Loucy (cell line): ENCODE results near the gene MCF2L2.

ENCODE experiments used
- H2AFZ ChIP-seq: fragments of 200-600 bp; sonication (generic); 2 replicates; pipeline ENCODE4 v1.6.0; 2016; ENCODE audit warnings: antibody characterized with exemption, mild to moderate bottlenecking, low read length, moderate library complexity
- H3F3A ChIP-seq: fragments of 200-600 bp; 2 replicates; pipeline ENCODE4 v1.6.0; 2016; ENCODE audit warnings: antibody characterized with exemption, low read depth, mild to moderate bottlenecking
- H3K27me3 ChIP-seq: fragments of 200-600 bp; sonication (generic); 2 replicates; pipeline ENCODE4 v1.6.1; 2014; ENCODE audit warnings: low read length, mild to moderate bottlenecking; ENCODE audit not compliant: insufficient read depth, poor library complexity, severe bottlenecking
- H3K36me3 ChIP-seq: fragments of 200-600 bp; sonication (generic); 2 replicates; pipeline ENCODE4 v1.6.1; 2016; ENCODE audit warnings: low read length; ENCODE audit not compliant: insufficient read depth
- H3K4me1 ChIP-seq: fragments of 200-600 bp; sonication (generic); 2 replicates; pipeline ENCODE4 v1.5.1; 2014; ENCODE audit warnings: low read length, mild to moderate bottlenecking; ENCODE audit not compliant: insufficient read depth, poor library complexity, severe bottlenecking
- H3K4me2 ChIP-seq: fragments of 200-600 bp; sonication (generic); 2 replicates; pipeline ENCODE4 v1.6.0; 2014; ENCODE audit warnings: antibody characterized with exemption, low read length, low read depth, mild to moderate bottlenecking; ENCODE audit not compliant: poor library complexity, severe bottlenecking
- H3K4me3 ChIP-seq: fragments of 200-600 bp; sonication (generic); 2 replicates; pipeline ENCODE4 v1.5.1; 2014; ENCODE audit warnings: low read length, mild to moderate bottlenecking, mixed read lengths; ENCODE audit not compliant: poor library complexity, severe bottlenecking
- H3K79me2 ChIP-seq: fragments of 200-600 bp; sonication (generic); 2 replicates; pipeline ENCODE4 v1.6.1; 2014; ENCODE audit warnings: low read length; ENCODE audit not compliant: insufficient read depth
- H3K9ac ChIP-seq: fragments of 200-600 bp; sonication (generic); 2 replicates; pipeline ENCODE4 v1.6.0; 2014; ENCODE audit warnings: mild to moderate bottlenecking, low read depth, low read length, moderate library complexity; ENCODE audit not compliant: poor library complexity, severe bottlenecking
- H3K9me2 ChIP-seq: fragments of 200-600 bp; sonication (generic); replicated peaks from 2 replicates; pipeline ENCODE4 v1.6.1; 2016; ENCODE audit warnings: low read depth, low read length, mixed read lengths
- H3K9me3 ChIP-seq: fragments of 200-600 bp; sonication (generic); 2 replicates; pipeline ENCODE4 v1.6.1; 2014; ENCODE audit warnings: mild to moderate bottlenecking, antibody characterized with exemption, low read length, low read depth; ENCODE audit not compliant: insufficient read depth
- H4K20me1 ChIP-seq: fragments of 200-600 bp; sonication (generic); 2 replicates; pipeline ENCODE4 v1.6.0; 2014; ENCODE audit warnings: antibody characterized with exemption, low read length, mild to moderate bottlenecking; ENCODE audit not compliant: insufficient read depth, poor library complexity, severe bottlenecking
- EZH2phosphoT487 ChIP-seq: fragments of 200-600 bp; IDR thresholded peaks from 2 replicates; pipeline ENCODE4 v1.6.1; 2018; ENCODE audit warnings: antibody characterized with exemption, mild to moderate bottlenecking, moderate library complexity, borderline replicate concordance
- TF ChIP-seq, protein P1 (sequence below): fragments of 200-600 bp; sonication (generic); conservative IDR thresholded peaks from 2 replicates; pipeline ENCODE4 v1.5.1; 2014; ENCODE audit warnings: mild to moderate bottlenecking, antibody characterized with exemption, low read length

The MCF2L2 gene

DNA sequence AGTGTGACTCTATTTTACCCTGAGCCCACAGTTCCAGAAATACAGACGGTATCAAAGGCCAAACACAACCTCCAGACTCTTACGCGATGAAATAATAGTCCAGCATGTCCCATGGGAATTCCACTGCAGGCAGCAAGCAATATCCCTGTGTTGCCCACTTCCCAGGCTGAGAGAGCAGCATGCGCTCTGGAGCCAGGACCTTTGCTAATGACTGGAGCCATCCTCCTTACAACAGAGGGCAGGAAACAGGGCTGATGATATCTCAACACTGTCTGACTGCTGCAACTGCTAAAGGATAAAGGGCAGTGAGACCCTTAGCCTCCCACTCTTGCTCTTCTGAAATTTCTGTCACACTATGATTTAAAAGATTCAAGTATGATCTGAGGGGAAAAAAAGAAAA, 34.8 kb downstream of the MCF2L2 start:
- no peak for TF ChIP-seq EZH2phosphoT487
- TF ChIP-seq, protein P1, sequence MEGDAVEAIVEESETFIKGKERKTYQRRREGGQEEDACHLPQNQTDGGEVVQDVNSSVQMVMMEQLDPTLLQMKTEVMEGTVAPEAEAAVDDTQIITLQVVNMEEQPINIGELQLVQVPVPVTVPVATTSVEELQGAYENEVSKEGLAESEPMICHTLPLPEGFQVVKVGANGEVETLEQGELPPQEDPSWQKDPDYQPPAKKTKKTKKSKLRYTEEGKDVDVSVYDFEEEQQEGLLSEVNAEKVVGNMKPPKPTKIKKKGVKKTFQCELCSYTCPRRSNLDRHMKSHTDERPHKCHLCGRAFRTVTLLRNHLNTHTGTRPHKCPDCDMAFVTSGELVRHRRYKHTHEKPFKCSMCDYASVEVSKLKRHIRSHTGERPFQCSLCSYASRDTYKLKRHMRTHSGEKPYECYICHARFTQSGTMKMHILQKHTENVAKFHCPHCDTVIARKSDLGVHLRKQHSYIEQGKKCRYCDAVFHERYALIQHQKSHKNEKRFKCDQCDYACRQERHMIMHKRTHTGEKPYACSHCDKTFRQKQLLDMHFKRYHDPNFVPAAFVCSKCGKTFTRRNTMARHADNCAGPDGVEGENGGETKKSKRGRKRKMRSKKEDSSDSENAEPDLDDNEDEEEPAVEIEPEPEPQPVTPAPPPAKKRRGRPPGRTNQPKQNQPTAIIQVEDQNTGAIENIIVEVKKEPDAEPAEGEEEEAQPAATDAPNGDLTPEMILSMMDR: no peak
- Histone ChIP-seq H3F3A (no peaks in the 10 kb centered on the region), H3K79me2 (no peaks in the 10 kb centered on the region)

GRCh38 chr3:183392186-183393034, 36.0 kb downstream of the MCF2L2 start:
- Histone ChIP-seq H3K36me3 (no peaks in the 10 kb centered on the region), H4K20me1 (no peaks in the 10 kb centered on the region), H3K9me3 (no peaks in the 10 kb centered on the region), H3K4me3 (no peak overlapping the region), H3K27me3 (no peaks in the 10 kb centered on the region), H3K9ac (no peak overlapping the region), H3K9me2 (no peaks in the 10 kb centered on the region), H3F3A (no peaks in the 10 kb centered on the region), H3K4me2 (no peak overlapping the region), H3K4me1 (peaks cover 21% of the 10 kb centered on the region), H2AFZ (no peak overlapping the region), H3K79me2 (no peaks in the 10 kb centered on the region)
- TF ChIP-seq EZH2phosphoT487: no peak
- TF ChIP-seq, protein P1: no peak

More for the DNA sequence above, 34.8 kb downstream of the MCF2L2 start:
- no peak overlapping the region for H3K4me2 ChIP-seq
- no peaks in the 10 kb centered on the region for H3K9me2 ChIP-seq
- H3K4me1 ChIP-seq: peaks cover 21% of the 10 kb centered on the region
- H3K9ac ChIP-seq: no peak overlapping the region
- no peaks in the 10 kb centered on the region for H4K20me1 ChIP-seq
- H3K36me3 ChIP-seq: no peaks in the 10 kb centered on the region
- no peaks in the 10 kb centered on the region for H3K9me3 ChIP-seq
- no peak overlapping the region for H2AFZ ChIP-seq
- no peak overlapping the region for H3K4me3 ChIP-seq
- H3K27me3 ChIP-seq: no peaks in the 10 kb centered on the region

- Histone ChIP-seq H2AFZ (no peak overlapping the region), H4K20me1 (no peaks in the 10 kb centered on the region), H3K4me2 (no peak overlapping the region), H3F3A (no peaks in the 10 kb centered on the region), H3K9me3 (no peaks in the 10 kb centered on the region), H3K4me1 (peaks cover 21% of the 10 kb centered on the region), H3K4me3 (no peak overlapping the region), H3K9me2 (no peaks in the 10 kb centered on the region), H3K36me3 (no peaks in the 10 kb centered on the region), H3K9ac (no peak overlapping the region), H3K79me2 (no peaks in the 10 kb centered on the region), H3K27me3 (no peaks in the 10 kb centered on the region)
- TF ChIP-seq EZH2phosphoT487: no peak
- TF ChIP-seq, protein P1: no peak
These were observed 37.0 kb downstream of the MCF2L2 start for GRCh38 chr3:183391460-183391859.
